NCI-H2107 treated with DMSO at 0.1 percent for 48 hours (cell line): ENCODE data around the gene POLR1G.
"Not testable (repeated sequence)": the region's sequence is repeated elsewhere in the genome, so short reads cannot be mapped to it uniquely, and the experiment has no call there.

Source experiments
- DNase-seq: peaks from one replicate; lab custom pipeline; 2025; ENCODE audit not compliant: unreplicated experiment; lab: John Stamatoyannopoulos, UW

The POLR1G gene

DNA sequence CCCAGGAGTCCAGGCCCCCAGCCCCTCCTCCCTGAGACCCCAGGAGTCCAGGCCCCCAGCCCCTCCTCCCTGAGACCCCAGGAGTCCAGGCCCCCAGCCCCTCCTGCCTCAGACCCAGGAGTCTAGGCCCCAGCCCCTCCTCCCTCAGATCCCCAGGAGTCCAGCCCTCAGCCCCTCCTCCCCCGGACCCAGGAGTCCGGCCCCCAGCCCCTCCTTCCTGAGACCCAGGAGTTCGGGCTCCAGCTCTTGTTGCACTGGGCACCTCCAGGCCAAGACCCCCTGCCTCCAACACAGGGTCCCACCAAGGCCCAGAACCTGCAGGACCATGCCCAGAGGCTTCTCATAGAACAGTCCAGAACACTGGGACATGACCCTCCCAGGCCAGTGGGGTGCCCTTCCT, 13.5 kb downstream of the POLR1G start:
- no peak for DNase-seq

- DNase-seq: no peak
Observed at GRCh38 chr19:45420356-45420755, 13.9 kb downstream of the POLR1G start.

- no peak for DNase-seq
Observed at GRCh38 chr19:45420871-45421270, 14.4 kb downstream of the POLR1G start.

DNA sequence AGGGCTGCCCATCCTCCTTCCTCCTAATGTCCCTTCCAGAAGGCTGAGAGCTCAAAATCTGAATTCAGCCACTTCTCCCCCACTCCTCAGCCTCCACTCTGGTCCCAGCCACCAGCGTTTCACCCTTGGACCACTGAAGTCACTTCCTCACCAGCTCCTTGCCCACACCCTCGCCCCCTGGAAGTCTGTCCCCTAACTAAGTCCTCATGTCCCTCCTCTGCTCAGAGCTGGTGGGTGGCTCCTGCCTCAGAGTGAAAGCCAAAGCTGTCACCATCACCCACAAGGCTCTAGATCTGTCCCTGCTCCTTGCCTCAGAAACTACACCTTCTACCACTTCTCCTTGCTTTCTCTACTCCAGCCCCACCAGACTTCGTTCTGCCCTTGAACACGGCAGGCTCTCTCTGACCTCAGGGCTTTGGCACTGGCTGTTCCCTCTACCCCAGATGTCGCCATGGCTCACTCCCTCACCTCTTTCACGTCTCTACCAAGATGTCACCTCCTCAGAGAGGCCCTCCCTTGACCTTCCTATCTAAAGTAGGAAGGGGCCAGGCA, 15.6 kb downstream of the POLR1G start:
- no peak for DNase-seq

GRCh38 chr19:45423033-45423588, 16.7 kb downstream of the POLR1G start:
- DNase-seq: no peak

DNA sequence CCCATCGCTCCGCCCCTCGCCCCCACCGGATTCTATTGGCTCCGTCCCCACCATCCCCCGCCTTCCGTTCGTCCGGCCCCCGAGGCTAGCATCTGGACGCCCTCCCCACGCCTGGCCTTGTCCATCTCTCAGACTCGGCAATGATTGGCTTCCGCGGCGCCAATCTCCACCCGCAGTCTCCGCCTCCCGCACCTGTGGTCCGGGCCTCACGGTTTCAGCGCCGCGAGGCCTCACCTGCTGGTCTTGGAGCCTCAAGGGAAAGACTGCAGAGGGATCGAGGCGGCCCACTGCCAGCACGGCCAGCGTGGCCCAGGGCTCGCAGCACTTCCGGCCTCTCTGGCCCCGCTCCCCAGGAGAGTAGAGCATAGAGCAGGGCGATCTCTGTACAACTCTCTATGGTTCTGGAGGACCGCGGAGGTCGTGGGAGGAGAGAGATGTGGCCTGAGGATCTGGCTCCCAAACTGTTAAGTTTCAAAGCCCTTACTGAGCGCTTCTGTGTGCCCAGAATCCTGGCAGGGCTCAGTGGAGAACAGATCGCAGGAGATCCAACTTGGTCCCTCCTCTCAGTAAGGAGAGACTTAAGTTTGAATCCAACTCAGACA, 17.2 kb downstream of the POLR1G start, which contains the start of gene ERCC1:
ERCC1 (minus strand) TSS at position 329 of the 602 bp plus-strand sequence. CDS start 543 bp downstream, outside the sequence.
- DNase-seq: peak; percentile 91

- DNase-seq: no peak
Observed at GRCh38 chr19:45424191-45425058, 18.0 kb downstream of the POLR1G start.

GRCh38 chr19:45428384-45429231, 22.2 kb downstream of the POLR1G start:
- DNase-seq: no peak

GRCh38 chr19:45429896-45430295, 23.5 kb downstream of the POLR1G start:
- DNase-seq: not testable (repeated sequence)

DNA sequence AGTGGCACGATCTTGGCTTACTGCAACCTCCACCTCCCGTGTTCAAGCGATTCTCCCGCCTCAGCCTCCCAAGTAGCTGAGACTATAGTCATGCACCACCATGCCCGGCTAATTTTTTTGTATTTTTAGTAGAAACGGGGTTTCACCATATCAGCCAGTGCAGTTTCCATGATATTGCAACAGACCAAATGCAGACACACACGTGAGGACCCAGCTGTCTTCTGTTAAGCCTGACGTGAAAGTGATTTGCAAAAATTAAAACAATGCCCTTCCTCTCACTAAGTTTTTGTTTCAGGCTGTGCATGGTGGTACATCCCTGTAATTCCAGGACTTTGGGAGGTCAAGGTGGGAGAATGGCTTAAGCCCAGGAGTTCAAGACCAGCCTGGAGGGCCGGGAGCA, 24.6 kb downstream of the POLR1G start:
- DNase-seq: not testable (repeated sequence)

GRCh38 chr19:45432543-45432942, 26.1 kb downstream of the POLR1G start:
- not testable (repeated sequence) for DNase-seq

DNA sequence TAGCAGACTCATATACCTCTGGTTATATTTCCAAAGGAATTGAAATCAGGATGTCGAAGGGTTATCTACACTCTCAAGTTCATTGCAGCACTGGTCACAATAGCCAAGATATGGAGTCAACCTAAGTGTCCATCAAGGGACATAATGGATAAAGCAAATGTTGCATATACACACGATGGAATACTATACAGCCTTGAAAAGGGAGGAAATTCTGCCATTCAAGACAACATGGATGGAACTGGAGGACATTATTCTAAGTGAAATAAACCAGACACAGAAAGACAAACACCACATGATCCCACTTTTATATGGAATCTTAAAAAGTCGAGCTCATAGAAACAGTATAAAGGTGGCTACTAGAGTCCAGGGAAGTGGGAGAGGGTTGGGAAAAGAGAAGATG, 30.9 kb downstream of the POLR1G start:
- no peak for DNase-seq

- DNase-seq: no peak
Observed at GRCh38 chr19:45439190-45439568, 32.7 kb downstream of the POLR1G start.

GRCh38 chr19:45439569-45440258, 33.3 kb downstream of the POLR1G start:
- peak; percentile 13 for DNase-seq

DNA sequence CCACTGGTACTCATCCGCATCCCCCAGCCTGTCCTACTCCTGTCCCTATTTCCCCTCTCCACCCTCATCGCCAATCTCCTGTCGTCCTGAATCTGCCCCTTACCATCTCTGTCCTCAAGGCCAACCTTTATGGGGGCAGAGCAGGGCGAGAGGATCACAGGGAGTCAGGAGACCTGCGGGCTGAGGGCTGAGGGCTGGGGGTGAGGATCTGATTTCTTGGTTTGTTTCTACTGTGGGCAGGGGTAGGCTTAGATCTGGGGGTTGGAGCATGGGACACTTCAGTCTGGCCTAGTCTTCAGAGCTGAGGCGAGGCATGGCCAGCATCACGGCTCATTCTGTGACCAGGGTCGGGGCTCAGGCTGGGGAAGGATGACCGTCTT, 33.8 kb downstream of the POLR1G start:
- no peak for DNase-seq

DNA sequence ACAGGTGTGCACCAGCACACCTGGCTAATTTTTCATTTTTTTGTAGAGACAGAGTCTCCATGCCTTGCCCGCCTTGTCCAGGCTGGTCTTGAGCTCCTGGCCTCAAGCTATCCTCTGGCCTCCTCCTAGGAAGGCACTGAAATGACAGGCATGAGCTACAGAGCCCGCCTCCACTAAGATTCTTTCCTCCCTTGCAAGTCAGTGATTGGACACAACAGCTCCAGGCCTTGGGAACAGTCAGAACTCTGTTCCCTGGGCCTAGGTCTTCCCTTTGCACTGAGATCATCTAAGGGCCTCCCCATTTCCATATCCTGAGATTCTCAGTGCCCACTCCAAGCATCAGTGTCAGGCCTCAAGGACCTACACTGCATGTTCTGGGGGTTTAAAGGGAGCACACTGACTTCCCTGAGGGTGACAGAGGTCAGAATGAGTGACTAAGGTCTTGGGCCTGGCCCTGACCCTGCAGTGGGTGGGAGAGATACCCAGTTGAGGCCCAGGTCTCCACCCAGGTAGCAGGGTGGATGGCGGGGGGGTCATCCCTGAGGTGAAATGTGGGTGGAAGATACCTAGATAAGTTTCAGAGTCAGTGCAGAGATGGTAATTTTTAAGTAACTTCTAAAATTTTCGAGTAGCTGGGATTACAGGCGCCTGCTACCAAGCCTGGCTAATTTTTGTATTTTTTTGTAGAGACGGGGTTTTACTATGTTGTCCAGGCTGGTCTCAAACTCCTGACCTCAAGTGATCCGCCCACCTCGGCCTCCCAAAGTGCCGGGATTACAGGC, 34.6 kb downstream of the POLR1G start:
- no peak for DNase-seq

GRCh38 chr19:45442408-45442777, 35.9 kb downstream of the POLR1G start:
- no peak for DNase-seq

- DNase-seq: no peak
Observed at GRCh38 chr19:45442778-45443461, 36.5 kb downstream of the POLR1G start.
